Stimulated activated CD8-positive, alpha-beta memory T cell treated with anti-CD3 and anti-CD28 coated beads, Interleukin-15, amount 100 ng/mL, for 1 hour (primary cell): Measurements from ENCODE around the gene GARNL3.

ENCODE experiments used
- DNase-seq: peaks from one replicate; pipeline ENCODE4 v3.0.0-alpha.2; 2020; ENCODE audit warnings: low read depth

GARNL3 gene

DNA sequence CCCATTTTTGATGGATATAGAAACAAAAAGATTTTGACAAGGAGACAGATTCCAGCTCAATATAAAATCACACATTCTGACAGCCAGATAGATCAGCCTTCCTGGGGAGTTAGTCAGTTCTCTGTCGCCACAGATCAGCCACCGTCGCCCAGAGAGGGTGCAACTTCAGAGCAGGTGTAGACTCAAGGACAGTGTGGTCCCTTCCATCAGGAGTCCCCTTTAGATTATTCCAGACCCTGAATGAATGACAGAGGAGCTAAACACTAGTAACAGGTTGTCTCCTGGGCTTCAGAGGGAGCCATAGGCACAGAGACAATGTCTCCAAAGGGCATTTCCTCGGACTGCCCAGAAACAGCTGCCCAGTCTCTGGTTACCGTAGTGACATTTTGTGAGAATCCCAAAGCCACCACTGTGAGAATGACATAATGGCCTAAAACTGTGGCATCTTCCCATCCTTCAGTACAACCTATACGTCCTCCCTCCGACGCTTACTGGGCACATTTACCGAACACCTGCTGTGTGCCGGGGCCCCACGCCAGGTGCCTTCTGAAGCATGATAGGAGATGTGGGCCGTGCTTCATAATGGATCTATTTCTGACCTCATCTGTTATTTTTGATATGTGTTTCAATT is 85.0 kb downstream of the GARNL3 start:
- DNase-seq, result no peak

GRCh38 chr9:127351182-127352166 is 86.9 kb downstream of the GARNL3 start:
- DNase-seq, result no peak

DNA sequence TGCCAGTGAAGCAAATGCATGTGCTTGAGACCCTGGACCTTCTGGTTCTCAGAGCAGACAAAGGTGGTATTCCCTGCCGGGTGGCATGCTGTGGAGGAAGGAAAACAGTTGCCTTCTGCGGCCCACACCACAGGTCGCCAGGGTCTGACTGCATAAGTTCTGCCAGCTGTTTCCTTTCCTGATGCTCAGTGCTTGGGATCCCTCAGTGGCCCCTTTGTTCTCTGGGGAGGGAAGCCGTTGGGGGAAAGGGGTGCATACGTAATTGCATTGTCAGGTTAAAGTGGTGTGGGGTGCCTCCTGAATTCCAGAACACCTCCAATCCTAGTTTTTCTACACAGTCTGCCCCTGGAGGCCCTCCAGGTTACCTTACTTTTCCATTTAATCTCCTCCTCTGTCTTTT is 89.3 kb downstream of the GARNL3 start:
- DNase-seq, result no peak

DNA sequence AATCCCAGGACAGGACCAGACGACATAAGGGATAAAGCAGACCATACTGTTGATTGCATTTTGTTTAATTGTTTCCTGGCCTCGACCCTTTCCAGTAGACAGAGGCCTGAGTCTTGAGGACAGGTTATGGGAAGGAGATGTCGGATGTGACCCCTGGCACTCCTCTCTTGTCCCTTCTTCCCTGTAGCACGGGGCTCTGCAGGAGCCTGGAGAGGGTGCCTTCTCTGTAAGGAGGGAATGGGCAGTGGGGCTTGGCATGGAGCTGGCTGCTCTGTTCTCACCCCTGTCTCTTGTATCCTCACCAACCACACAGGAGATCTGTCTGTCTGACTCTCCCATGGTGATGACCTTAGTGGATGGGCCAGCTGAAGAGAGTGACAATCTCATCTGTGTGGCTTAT is 92.3 kb downstream of the GARNL3 start:
- DNase-seq, result no peak

GRCh38 chr9:127358023-127358535 is 93.5 kb downstream of the GARNL3 start:
- DNase-seq, result no peak

GRCh38 chr9:127358770-127359169 is 94.2 kb downstream of the GARNL3 start:
- no peak for DNase-seq

GRCh38 chr9:127360250-127360649 is 95.7 kb downstream of the GARNL3 start:
- DNase-seq, result no peak

DNA sequence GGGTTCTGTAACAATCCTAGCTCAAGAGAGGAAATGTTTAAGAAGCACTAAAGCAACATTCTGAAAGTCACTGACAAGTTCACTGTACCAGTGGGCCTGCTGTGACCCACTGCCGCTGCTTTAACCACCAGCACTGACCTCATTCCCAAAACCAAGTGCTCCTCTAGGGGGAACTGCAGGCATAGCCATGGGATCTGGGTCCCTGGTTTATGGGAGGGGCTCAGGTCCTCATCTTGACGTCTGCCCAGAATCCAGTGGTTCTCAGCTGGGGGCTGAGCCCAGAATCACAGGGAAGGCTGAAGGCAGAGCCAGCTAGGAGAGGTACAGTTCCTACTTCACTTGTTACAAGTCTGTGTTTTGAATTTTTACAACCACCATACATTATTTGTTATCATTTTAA is 96.3 kb downstream of the GARNL3 start:
- DNase-seq, result no peak

DNA sequence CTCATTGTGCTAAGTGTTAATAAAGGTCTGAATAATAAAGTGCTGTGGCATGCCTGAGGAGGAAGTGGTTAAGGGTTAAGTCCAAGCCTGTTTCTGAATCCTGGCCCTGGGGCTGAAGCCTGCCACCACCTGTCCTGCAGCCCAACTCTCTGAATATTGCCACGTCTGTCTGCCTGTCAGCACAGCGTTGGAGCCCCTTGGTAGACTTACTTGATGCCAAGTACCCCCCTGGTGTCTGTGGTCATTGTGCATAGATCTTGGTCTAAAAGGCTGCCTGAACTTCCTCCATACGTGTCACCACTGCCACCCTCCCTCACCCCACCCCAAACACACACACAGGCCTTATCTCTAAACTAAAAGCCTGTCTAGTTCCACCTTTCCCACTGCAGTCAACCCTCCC is 97.0 kb downstream of the GARNL3 start:
- DNase-seq, result no peak

GRCh38 chr9:127362829-127363228 is 98.3 kb downstream of the GARNL3 start:
- DNase-seq, result no peak

- no peak for DNase-seq
Measured at GRCh38 chr9:127365461-127365860, 100.9 kb downstream of the GARNL3 start.

- DNase-seq, result no peak
Measured at GRCh38 chr9:127366594-127366993, 102.0 kb downstream of the GARNL3 start.

DNA sequence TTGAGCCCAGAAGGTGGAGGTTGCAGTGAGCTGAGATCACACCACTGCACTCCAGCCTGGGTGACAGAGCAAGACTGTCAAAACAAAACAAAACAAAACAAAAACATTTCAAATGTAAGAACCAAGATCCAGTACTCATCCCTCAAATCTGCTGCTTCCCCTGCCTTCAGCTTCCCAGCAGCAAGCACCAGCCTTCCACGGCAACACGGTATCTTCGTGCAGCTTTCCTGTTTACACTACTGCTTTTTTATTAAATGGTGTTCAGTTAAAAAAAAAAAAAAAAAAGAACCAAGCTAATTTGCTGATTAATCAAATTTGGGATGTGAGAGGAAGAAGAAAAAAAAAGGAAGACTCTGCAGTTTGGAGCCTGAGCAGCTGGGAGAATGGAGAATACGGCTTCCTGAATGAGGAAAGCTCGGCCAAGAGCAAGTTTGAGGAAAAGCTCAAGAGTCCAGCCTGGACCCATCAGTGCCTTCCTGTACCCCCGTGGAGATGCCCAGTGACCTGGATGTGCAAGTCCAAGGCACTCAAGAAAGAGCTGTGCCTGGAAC is 104.4 kb downstream of the GARNL3 start:
- no peak for DNase-seq

GRCh38 chr9:127369428-127369827 is 104.9 kb downstream of the GARNL3 start:
- no peak for DNase-seq

GRCh38 chr9:127370147-127370579 is 105.6 kb downstream of the GARNL3 start:
- DNase-seq, result no peak

DNA sequence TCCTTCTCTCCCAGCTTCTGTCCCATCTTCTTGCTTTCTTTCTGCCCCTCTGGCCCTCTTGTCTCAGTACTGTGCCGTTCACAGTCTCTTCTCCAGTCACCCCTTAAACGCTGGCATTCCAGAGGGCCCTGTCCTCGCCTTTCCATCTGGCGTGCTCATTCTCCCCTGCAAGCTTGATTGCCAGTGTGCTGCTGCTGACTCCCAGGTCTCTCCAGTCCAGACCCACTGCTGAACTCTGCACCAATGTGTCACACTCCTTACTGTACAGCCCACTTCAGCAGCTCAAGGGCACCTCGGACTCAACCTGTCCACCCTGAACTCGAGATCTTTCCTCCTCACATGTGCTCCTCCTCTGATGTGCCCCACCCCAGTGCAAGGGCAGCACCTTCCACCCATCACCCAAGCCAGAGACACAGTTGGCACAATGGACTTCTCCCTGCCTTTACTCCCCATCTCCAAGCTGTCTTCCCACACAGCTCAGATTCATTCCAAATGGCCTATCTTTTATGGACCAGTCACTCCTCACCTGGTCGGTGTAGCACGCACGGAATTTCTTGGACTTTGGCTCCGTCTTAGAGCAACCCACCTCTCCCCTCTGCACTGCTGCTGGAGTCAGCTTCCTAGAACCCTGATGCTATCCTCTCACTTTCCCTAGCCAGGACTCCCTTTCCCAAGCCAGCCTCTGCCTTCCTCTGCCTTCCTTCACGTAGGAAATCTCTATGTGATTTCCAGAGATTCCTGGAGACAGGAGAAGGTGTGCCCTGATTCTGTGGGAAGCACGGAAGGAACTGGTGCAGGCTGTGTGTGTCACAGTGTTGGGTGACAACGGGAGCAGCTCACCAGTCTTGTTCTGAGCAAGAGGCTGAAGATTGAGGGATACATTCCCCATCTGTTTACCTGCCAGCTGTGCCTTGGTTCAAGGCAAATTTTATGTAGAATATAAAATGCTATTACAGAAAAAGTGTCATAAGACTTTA is 106.4 kb downstream of the GARNL3 start:
- no peak for DNase-seq

GRCh38 chr9:127380479-127380878 is 115.9 kb downstream of the GARNL3 start:
- no peak for DNase-seq

DNA sequence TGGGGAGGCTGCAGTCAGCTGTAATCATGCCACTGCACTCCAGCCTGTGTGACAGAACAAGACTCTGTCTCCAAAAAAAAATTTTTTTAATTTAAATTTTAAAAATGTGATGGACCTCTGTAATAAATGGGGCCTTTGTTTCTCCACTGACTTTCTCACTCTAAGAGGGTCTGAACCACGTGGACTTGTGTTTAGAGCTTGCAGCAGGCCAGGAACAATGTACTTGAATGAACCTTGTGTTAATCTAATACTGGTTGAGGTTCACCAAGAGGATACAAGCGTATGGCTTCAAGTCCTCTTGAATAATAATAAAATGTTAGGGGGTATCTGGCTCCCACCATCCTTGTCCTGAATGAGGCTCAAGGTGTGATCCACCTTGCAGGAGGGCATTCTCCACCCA is 118.0 kb downstream of the GARNL3 start:
- DNase-seq, result no peak

DNA sequence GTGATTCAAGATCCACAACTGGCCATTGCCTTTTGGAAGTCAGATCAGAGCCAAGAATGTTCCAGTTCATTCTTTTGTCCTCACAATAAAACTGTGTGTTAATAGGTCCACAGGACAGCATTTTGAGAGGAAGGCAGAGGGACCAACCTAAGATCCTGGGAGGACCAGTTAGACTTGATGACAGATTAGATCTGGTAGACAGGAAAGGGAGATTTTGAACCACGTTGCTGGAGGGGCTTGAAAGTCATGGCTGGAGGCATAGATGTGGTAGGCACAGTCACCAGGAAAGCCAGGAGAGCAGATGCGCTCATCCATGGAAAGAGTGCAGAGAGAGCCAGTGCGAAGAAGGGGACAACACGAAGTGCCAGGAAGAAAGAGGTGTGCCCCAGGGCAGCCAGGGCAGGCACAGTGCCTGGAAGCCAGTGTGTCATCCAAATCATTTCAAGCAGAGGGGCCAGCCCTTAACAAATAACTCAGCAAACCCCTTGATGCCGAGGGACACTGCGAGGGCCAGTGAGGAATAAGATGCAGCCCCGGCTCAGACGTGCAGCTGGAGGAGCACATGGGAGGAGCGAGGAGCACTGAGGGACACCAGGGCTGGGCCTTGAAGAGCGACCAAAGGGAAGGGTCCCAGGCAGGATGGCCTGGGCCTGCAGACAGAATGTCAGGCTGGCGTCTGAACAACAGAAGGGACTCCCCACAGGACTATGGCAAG is 119.6 kb downstream of the GARNL3 start:
- DNase-seq, result no peak

DNA sequence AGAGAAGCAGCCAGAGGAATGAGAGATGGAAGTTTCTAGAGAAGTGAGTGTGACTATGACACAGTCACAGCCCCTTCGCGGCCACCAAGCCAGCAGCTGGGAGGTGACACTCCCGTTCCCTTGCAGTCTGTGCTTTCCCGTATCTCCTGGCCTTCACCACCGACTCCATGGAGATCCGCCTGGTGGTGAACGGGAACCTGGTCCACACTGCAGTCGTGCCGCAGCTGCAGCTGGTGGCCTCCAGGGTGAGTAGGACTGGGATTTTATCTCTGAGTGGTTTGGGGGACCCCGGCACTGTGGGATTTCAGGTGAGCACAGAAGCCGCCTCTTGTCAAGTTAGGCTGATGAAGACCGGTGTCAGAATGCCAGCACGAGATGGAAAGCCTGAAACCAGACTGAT is 120.3 kb downstream of the GARNL3 start:
- DNase-seq, result no peak

DNA sequence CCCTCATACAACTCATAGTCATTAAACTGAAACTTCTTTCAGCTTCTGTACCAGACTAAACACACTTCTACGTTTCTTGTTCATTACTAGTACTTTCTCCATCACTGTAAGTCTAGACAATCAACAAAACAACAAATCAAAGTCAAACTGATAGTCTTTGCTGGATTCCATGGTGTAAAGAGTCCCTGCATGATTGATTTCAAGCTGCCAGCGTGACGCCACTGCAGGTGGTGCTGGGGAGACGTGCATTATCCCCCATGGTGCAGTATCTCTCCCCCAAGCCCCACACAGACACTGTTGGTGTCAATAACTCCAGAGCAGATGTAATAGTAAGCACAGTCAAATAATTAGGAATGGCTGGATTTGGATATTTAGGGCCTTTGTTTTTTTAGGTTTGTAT is 121.7 kb downstream of the GARNL3 start:
- DNase-seq, result no peak
